ENCODE measurements around the gene FDCSP.
"Not testable (repeated sequence)": the region's sequence is repeated elsewhere in the genome, so short reads cannot be mapped to it uniquely, and the experiment has no call there.

FDCSP gene

GRCh38 chr4:70225824-70226223 is at the start of gene FDCSP:
Gene FDCSP (plus strand): TSS chr4:70226124. CDS start chr4:70231195, 5,071 bp downstream.
- in situ Hi-C loops (cut with HindIII; ENCODE audit: low pct_ligation_motif_present, low pct_unique_long_range_greater_than_20kb, low sequenced_read_pairs) = no loop called here
- no peak for DNase-seq

- in situ Hi-C loops (cut with HindIII; ENCODE audit: low pct_ligation_motif_present, low pct_unique_long_range_greater_than_20kb, low sequenced_read_pairs) = no loop called here
- no peak for DNase-seq
Observed at GRCh38 chr4:70177090-70177489, 48.8 kb upstream of the FDCSP start.

GRCh38 chr4:70178075-70178660 is 47.8 kb upstream of the FDCSP start:
- in situ Hi-C loops (cut with HindIII; ENCODE audit: low pct_ligation_motif_present, low pct_unique_long_range_greater_than_20kb, low sequenced_read_pairs) = no loop called here
- no peak for DNase-seq

- in situ Hi-C loops (cut with HindIII; ENCODE audit: low pct_ligation_motif_present, low pct_unique_long_range_greater_than_20kb, low sequenced_read_pairs) = no loop called here
- DNase-seq = no peak
Observed at GRCh38 chr4:70179811-70180210, 46.1 kb upstream of the FDCSP start.

GRCh38 chr4:70181864-70182263 is 44.1 kb upstream of the FDCSP start:
- in situ Hi-C loops (cut with HindIII; ENCODE audit: low pct_ligation_motif_present, low pct_unique_long_range_greater_than_20kb, low sequenced_read_pairs) = no loop called here
- no peak for DNase-seq

- DNase-seq = no peak
- in situ Hi-C loops (cut with HindIII; ENCODE audit: low pct_ligation_motif_present, low pct_unique_long_range_greater_than_20kb, low sequenced_read_pairs) = no loop called here
Observed at GRCh38 chr4:70182517-70183167, 43.3 kb upstream of the FDCSP start.

- peak; percentile 49 for DNase-seq
- in situ Hi-C loops (cut with HindIII; ENCODE audit: low pct_ligation_motif_present, low pct_unique_long_range_greater_than_20kb, low sequenced_read_pairs) = no loop called here
Observed at GRCh38 chr4:70183168-70183939, 42.6 kb upstream of the FDCSP start.

GRCh38 chr4:70183940-70184246 is 42.0 kb upstream of the FDCSP start:
- in situ Hi-C loops (cut with HindIII; ENCODE audit: low pct_ligation_motif_present, low pct_unique_long_range_greater_than_20kb, low sequenced_read_pairs) = no loop called here
- DNase-seq = no peak

GRCh38 chr4:70187216-70187615 is 38.7 kb upstream of the FDCSP start:
- no peak for DNase-seq
- in situ Hi-C loops (cut with HindIII; ENCODE audit: low pct_ligation_motif_present, low pct_unique_long_range_greater_than_20kb, low sequenced_read_pairs) = no loop called here

GRCh38 chr4:70190579-70190978 is 35.3 kb upstream of the FDCSP start:
- in situ Hi-C loops (cut with HindIII; ENCODE audit: low pct_ligation_motif_present, low pct_unique_long_range_greater_than_20kb, low sequenced_read_pairs) = no loop called here
- no peak for DNase-seq

- in situ Hi-C loops (cut with HindIII; ENCODE audit: low pct_ligation_motif_present, low pct_unique_long_range_greater_than_20kb, low sequenced_read_pairs) = no loop called here
- no peak for DNase-seq
Observed at GRCh38 chr4:70191647-70192046, 34.3 kb upstream of the FDCSP start.

GRCh38 chr4:70192895-70193294 is 33.0 kb upstream of the FDCSP start:
- no peak for DNase-seq
- in situ Hi-C loops (cut with HindIII; ENCODE audit: low pct_ligation_motif_present, low pct_unique_long_range_greater_than_20kb, low sequenced_read_pairs) = no loop called here

- in situ Hi-C loops (cut with HindIII; ENCODE audit: low pct_ligation_motif_present, low pct_unique_long_range_greater_than_20kb, low sequenced_read_pairs) = no loop called here
- no peak for DNase-seq
Observed at GRCh38 chr4:70195425-70195824, 30.5 kb upstream of the FDCSP start, which contains the start of gene ODAM. Gene ODAM (plus strand): TSS chr4:70195725. CDS start chr4:70196544, 819 bp downstream.

GRCh38 chr4:70196857-70197256 is 29.1 kb upstream of the FDCSP start:
- no peak for DNase-seq
- in situ Hi-C loops (cut with HindIII; ENCODE audit: low pct_ligation_motif_present, low pct_unique_long_range_greater_than_20kb, low sequenced_read_pairs) = no loop called here

- in situ Hi-C loops (cut with HindIII; ENCODE audit: low pct_ligation_motif_present, low pct_unique_long_range_greater_than_20kb, low sequenced_read_pairs) = no loop called here
- DNase-seq = no peak
Observed at GRCh38 chr4:70197842-70198241, 28.1 kb upstream of the FDCSP start.

GRCh38 chr4:70203601-70204000 is 22.3 kb upstream of the FDCSP start:
- in situ Hi-C loops (cut with HindIII; ENCODE audit: low pct_ligation_motif_present, low pct_unique_long_range_greater_than_20kb, low sequenced_read_pairs) = no loop called here
- no peak for DNase-seq

- in situ Hi-C loops (cut with HindIII; ENCODE audit: low pct_ligation_motif_present, low pct_unique_long_range_greater_than_20kb, low sequenced_read_pairs); DNase-seq: not testable (repeated sequence)
Observed at GRCh38 chr4:70212752-70213151, 13.2 kb upstream of the FDCSP start.

GRCh38 chr4:70216109-70216508 is 9.8 kb upstream of the FDCSP start:
- in situ Hi-C loops (cut with HindIII; ENCODE audit: low pct_ligation_motif_present, low pct_unique_long_range_greater_than_20kb, low sequenced_read_pairs); DNase-seq: not testable (repeated sequence)

GRCh38 chr4:70216550-70216949 is 9.4 kb upstream of the FDCSP start:
- DNase-seq; in situ Hi-C loops (cut with HindIII; ENCODE audit: low pct_ligation_motif_present, low pct_unique_long_range_greater_than_20kb, low sequenced_read_pairs): not testable (repeated sequence)

GRCh38 chr4:70221389-70221788 is 4.5 kb upstream of the FDCSP start:
- in situ Hi-C loops (cut with HindIII; ENCODE audit: low pct_ligation_motif_present, low pct_unique_long_range_greater_than_20kb, low sequenced_read_pairs) = not testable (repeated sequence)

More at GRCh38 chr4:70221389-70221788, 4.5 kb upstream of the FDCSP start:
- DNase-seq = not testable (repeated sequence)

All from ACHN (cell line).